ENCODE data around the gene TMEM86B.

DNA sequence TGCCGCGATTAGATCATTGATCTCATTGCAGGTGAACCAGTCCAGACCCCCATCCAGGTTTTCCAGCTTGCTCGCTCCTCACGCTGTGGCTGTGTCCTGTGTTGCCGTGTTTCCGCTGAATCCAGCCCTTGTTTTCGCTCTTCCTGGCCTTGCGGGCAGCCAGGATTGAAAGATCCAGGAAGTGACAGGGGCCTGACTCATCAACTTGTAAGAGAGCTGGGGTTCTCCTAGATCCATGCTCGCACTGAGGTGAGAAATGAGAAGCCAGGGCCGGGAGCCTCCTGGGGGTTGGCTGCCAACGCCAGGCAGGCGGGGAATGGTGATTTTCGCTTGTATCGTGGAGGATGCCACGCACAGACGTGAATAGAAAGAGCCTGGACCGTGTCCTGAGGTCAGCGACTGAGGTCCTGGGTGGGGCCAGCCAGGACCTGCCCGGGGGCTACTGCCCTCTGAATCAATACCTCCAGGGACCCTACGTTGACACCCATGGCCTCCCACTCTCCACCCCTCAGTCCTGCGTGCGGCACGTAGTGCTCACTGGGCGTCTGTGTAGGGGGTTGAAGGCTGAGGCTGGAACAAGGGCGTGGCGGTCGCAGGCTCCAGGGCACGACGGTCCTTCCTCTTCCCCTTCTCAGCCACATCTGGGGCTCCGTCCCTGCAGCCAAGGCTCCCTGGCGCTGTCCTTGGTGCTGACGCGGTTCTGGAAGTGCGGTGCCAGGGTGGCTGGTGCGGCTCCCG lies 11.9 kb downstream of the TMEM86B start:
- TF ChIP-seq, protein P1, sequence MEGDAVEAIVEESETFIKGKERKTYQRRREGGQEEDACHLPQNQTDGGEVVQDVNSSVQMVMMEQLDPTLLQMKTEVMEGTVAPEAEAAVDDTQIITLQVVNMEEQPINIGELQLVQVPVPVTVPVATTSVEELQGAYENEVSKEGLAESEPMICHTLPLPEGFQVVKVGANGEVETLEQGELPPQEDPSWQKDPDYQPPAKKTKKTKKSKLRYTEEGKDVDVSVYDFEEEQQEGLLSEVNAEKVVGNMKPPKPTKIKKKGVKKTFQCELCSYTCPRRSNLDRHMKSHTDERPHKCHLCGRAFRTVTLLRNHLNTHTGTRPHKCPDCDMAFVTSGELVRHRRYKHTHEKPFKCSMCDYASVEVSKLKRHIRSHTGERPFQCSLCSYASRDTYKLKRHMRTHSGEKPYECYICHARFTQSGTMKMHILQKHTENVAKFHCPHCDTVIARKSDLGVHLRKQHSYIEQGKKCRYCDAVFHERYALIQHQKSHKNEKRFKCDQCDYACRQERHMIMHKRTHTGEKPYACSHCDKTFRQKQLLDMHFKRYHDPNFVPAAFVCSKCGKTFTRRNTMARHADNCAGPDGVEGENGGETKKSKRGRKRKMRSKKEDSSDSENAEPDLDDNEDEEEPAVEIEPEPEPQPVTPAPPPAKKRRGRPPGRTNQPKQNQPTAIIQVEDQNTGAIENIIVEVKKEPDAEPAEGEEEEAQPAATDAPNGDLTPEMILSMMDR (IDR thresholded peaks at IDR 0.05), result no peak
- TF ChIP-seq POLR2A (IDR thresholded peaks at IDR 0.05), result no peak

All from testis (tissue), 2 donors.